IMR-90 (cell line): ENCODE measurements around the gene HFE. TPM values are rescaled to one million over a fixed set of nuclear protein-coding genes. Genes with fewer than 3 reads are reported as not detected.

ENCODE experiments used
- ATAC-seq: fragments of 200-7000 bp; cut with Tn5 transposase; 2 replicates; pipeline ENCODE4 v1.9.1; 2020; ENCODE audit warnings: low read depth, mild to moderate bottlenecking, moderate library complexity
- BruUV-seq: library from RNA; stranded (reverse); fragments of 400-500 nt; replicated peaks from 2 replicates; lab custom pipeline; 2021; lab: Mats Ljungman, UMichigan
- CTCF ChIA-PET: fragments of 300-600 bp; formaldehyde crosslinking; extraction: SDS; loops from one replicate; lab custom pipeline; 2021; ENCODE audit warnings: antibody characterized with exemption; lab: Yijun Ruan, JAX
- POLR2A ChIA-PET: fragments of 300-600 bp; sonication (Branson Sonifier 250); formaldehyde crosslinking; loops from one replicate; lab custom pipeline; 2022; ENCODE audit warnings: antibody characterized with exemption; ENCODE audit not compliant: unreplicated experiment; lab: Charles Lee
- DNase-seq: peaks from one replicate; pipeline ENCODE4 v3.0.0; 2013
- H2AFZ ChIP-seq: replicated peaks from 2 replicates; pipeline ENCODE3; 2013; ENCODE audit warnings: low read length, mild to moderate bottlenecking; ENCODE audit not compliant: poor library complexity
- H2AK5ac ChIP-seq: 2 replicates; pipeline ENCODE4 v1.6.1; 2013; ENCODE audit warnings: low read depth, low read length, inconsistent platforms
- H2AK9ac ChIP-seq: replicated peaks from 2 replicates; pipeline ENCODE3; 2013; ENCODE audit warnings: mild to moderate bottlenecking, low read depth, low read length, moderate library complexity; ENCODE audit not compliant: poor library complexity
- H2BK120ac ChIP-seq: 2 replicates; pipeline ENCODE4 v1.6.1; 2013; ENCODE audit warnings: low read depth, low read length, inconsistent platforms
- H2BK15ac ChIP-seq: 3 replicates; pipeline ENCODE4 v1.6.1; 2013; ENCODE audit warnings: low read depth, low read length, inconsistent platforms
- H2BK20ac ChIP-seq: 2 replicates; pipeline ENCODE4 v1.6.1; 2013; ENCODE audit warnings: low read depth, mild to moderate bottlenecking, inconsistent platforms, low read length, moderate library complexity
- H2BK5ac ChIP-seq: 2 replicates; pipeline ENCODE4 v1.6.1; 2013; ENCODE audit warnings: mild to moderate bottlenecking, low read depth, low read length, inconsistent platforms; ENCODE audit not compliant: poor library complexity, severe bottlenecking
- H3K14ac ChIP-seq: replicated peaks from 2 replicates; pipeline ENCODE4 v1.6.1; 2013; ENCODE audit warnings: low read depth, low read length, inconsistent platforms
- H3K18ac ChIP-seq: 2 replicates; pipeline ENCODE4 v1.6.1; 2013; ENCODE audit warnings: low read depth, low read length, control low read depth
- H3K23ac ChIP-seq: 2 replicates; pipeline ENCODE4 v1.6.1; 2013; ENCODE audit warnings: low read depth, low read length, inconsistent platforms
- H3K27ac ChIP-seq: 2 replicates; pipeline ENCODE4 v1.5.1; 2013; ENCODE audit warnings: mild to moderate bottlenecking, control low read depth, low read length; ENCODE audit not compliant: insufficient read depth
- H3K27me3 ChIP-seq: 2 replicates; pipeline ENCODE4 v1.6.1; 2013; ENCODE audit warnings: low read length; ENCODE audit not compliant: control insufficient read depth, insufficient read depth
- H3K36me3 ChIP-seq: 2 replicates; pipeline ENCODE4 v1.6.1; 2013; ENCODE audit warnings: low read length, mixed read lengths; ENCODE audit not compliant: control insufficient read depth, insufficient read depth
- H3K4ac ChIP-seq: 2 replicates; pipeline ENCODE4 v1.6.1; 2013; ENCODE audit warnings: low read depth, low read length, inconsistent platforms
- H3K4me1 ChIP-seq: 2 replicates; pipeline ENCODE4 v1.6.1; 2013; ENCODE audit warnings: low read length, mixed read lengths; ENCODE audit not compliant: control insufficient read depth, insufficient read depth
- H3K4me2 ChIP-seq: 2 replicates; pipeline ENCODE4 v1.6.1; 2013; ENCODE audit warnings: low read depth, mild to moderate bottlenecking, control low read depth, low read length, moderate library complexity
- H3K4me3 ChIP-seq: 2 replicates; pipeline ENCODE4 v1.5.1; 2013; ENCODE audit warnings: low read depth, mild to moderate bottlenecking, control low read depth, low read length, moderate library complexity; ENCODE audit not compliant: insufficient read depth
- H3K56ac ChIP-seq: 2 replicates; pipeline ENCODE4 v1.6.1; 2013; ENCODE audit warnings: low read length, inconsistent platforms; ENCODE audit not compliant: insufficient read depth; ENCODE audit errors: extremely low read depth
- H3K79me1 ChIP-seq, 2 experiments: 2 replicates each; pipeline ENCODE4 v1.6.1; 2013; ENCODE audit warnings: low read length in 2 of 2, inconsistent platforms in 1 of 2, low read depth in 1 of 2
- H3K9ac ChIP-seq: 2 replicates; pipeline ENCODE4 v1.6.1; 2013; ENCODE audit warnings: low read depth, low read length, control low read depth
- H3K9me1 ChIP-seq: 2 replicates; pipeline ENCODE4 v1.6.1; 2013; ENCODE audit warnings: low read length, inconsistent platforms; ENCODE audit not compliant: insufficient read depth
- H3K9me3 ChIP-seq: 2 replicates; pipeline ENCODE4 v1.6.1; 2013; ENCODE audit warnings: low read length; ENCODE audit not compliant: control insufficient read depth, insufficient read depth
- H4K20me1 ChIP-seq: 2 replicates; pipeline ENCODE4 v1.6.1; 2013; ENCODE audit warnings: low read length, inconsistent platforms; ENCODE audit not compliant: insufficient read depth
- H4K5ac ChIP-seq: 2 replicates; pipeline ENCODE4 v1.6.1; 2013; ENCODE audit warnings: mild to moderate bottlenecking, low read depth, low read length, control low read depth
- H4K8ac ChIP-seq, 2 experiments: 2 replicates each; pipeline ENCODE4 v1.6.1; 2013; ENCODE audit warnings: low read depth in 2 of 2, low read length in 2 of 2, control low read depth in 1 of 2, inconsistent platforms in 1 of 2
- H4K91ac ChIP-seq: 2 replicates; pipeline ENCODE4 v1.6.1; 2013; ENCODE audit warnings: low read depth, low read length, inconsistent platforms; ENCODE audit not compliant: insufficient read depth
- BHLHE40 ChIP-seq: fragments of 150-350 bp; IDR thresholded peaks from 2 replicates; pipeline ENCODE4 v1.6.1; 2016; ENCODE audit warnings: mild to moderate bottlenecking, low read depth, low read length
- CEBPB ChIP-seq: IDR thresholded peaks from 2 replicates; pipeline ENCODE4 v1.6.1; 2012; ENCODE audit warnings: low read depth, low read length, improper control_type of control experiment
- CHD1 ChIP-seq: IDR thresholded peaks from 2 replicates; pipeline ENCODE4 v1.6.1; 2012; ENCODE audit warnings: low read depth, low read length, improper control_type of control experiment
- CTCF ChIP-seq: conservative IDR thresholded peaks from 2 replicates; pipeline ENCODE4 v1.5.1; 2012; ENCODE audit warnings: mild to moderate bottlenecking, low read depth, low read length, improper control_type of control experiment
- ELK1 ChIP-seq: fragments of 150-350 bp; IDR thresholded peaks from 2 replicates; pipeline ENCODE4 v1.6.1; 2016; ENCODE audit warnings: low read depth, mild to moderate bottlenecking, low read length, moderate library complexity, borderline replicate concordance
- FOS ChIP-seq: fragments of 150-350 bp; IDR thresholded peaks from 2 replicates; pipeline ENCODE4 v1.6.1; 2016; ENCODE audit warnings: low read depth, low read length
- MAFK ChIP-seq: IDR thresholded peaks from 2 replicates; pipeline ENCODE4 v1.6.1; 2012; ENCODE audit warnings: low read depth, low read length, improper control_type of control experiment
- MAZ ChIP-seq: IDR thresholded peaks from 2 replicates; pipeline ENCODE4 v1.6.1; 2012; ENCODE audit warnings: low read depth, mild to moderate bottlenecking, low read length, improper control_type of control experiment, moderate library complexity, borderline replicate concordance
- MXI1 ChIP-seq: IDR thresholded peaks from 2 replicates; pipeline ENCODE4 v1.6.1; 2012; ENCODE audit warnings: low read depth, mild to moderate bottlenecking, low read length, moderate library complexity, borderline replicate concordance
- NFE2L2 ChIP-seq: fragments of 150-350 bp; IDR thresholded peaks from 2 replicates; pipeline ENCODE4 v1.6.1; 2016; ENCODE audit warnings: low read depth, mild to moderate bottlenecking, low read length
- POLR2A ChIP-seq: IDR thresholded peaks from 2 replicates; pipeline ENCODE4 v1.6.1; 2012; ENCODE audit warnings: mild to moderate bottlenecking, low read depth, low read length
- RAD21 ChIP-seq: IDR thresholded peaks from 2 replicates; pipeline ENCODE4 v1.6.1; 2012; ENCODE audit warnings: low read length, improper control_type of control experiment
- RCOR1 ChIP-seq: IDR thresholded peaks from 2 replicates; pipeline ENCODE4 v1.6.1; 2012; ENCODE audit warnings: mild to moderate bottlenecking, low read length, improper control_type of control experiment; ENCODE audit not compliant: insufficient replicate concordance
- RFX5 ChIP-seq: IDR thresholded peaks from 2 replicates; pipeline ENCODE4 v1.8.0; 2012; ENCODE audit warnings: low read depth, mild to moderate bottlenecking, low read length, moderate library complexity
- SMC3 ChIP-seq: fragments of 150-350 bp; IDR thresholded peaks from 2 replicates; pipeline ENCODE4 v1.6.1; 2016; ENCODE audit warnings: low read depth, mild to moderate bottlenecking, antibody characterized with exemption, low read length, moderate library complexity
- USF2 ChIP-seq: fragments of 150-350 bp; IDR thresholded peaks from 2 replicates; pipeline ENCODE4 v1.6.1; 2017; ENCODE audit warnings: mild to moderate bottlenecking, antibody characterized with exemption, low read length, low read depth
- WGBS, 2 experiments: methylation state at CpG; one replicate each; pipeline versions ENCODE4 v1.1.5 to v1.1.7; 2013; ENCODE audit warnings: missing lambda C conversion rate in 2 of 2; ENCODE audit not compliant: insufficient read length in 1 of 2; ENCODE audit errors: extremely low coverage in 2 of 2; 5-methylcytosine and 5-hydroxymethylcytosine counted together
- dilution Hi-C: fragments of 300-500 bp; cut with HindIII; formaldehyde crosslinking; loops from one replicate; pipeline ENCODE4 v1.14.3; 2018; ENCODE audit warnings: low sequenced_read_pairs; ENCODE audit not compliant: unreplicated experiment
- in situ Hi-C: fragments of 300-500 bp; cut with MboI; formaldehyde crosslinking; loops from 3 replicates; pipeline ENCODE4 v1.14.3; 2019; ENCODE audit warnings: low sequenced_read_pairs, inconsistent platforms, mixed read lengths
- intact Hi-C: fragments of 100-400 bp; cut with micrococcal nuclease; formaldehyde crosslinking; loops from 2 replicates; pipeline ENCODE4 v1.10.0; 2022
- polyA plus RNA-seq, 3 experiments: library from polyadenylated mRNA; depleted of rRNA; stranded (reverse); fragments of >200 nt; gene quantifications; 2 replicates each; pipeline ENCODE4 v1.2.3, GENCODE V29; 2012; ENCODE audit warnings: low replicate concordance in 1 of 3
- total RNA-seq: library from RNA; depleted of rRNA; stranded (reverse); fragments of >200 nt; gene quantifications from 2 replicates; pipeline ENCODE4 v1.2.3, GENCODE V29; 2012

HFE gene
- total and polyA plus RNA-seq, 2 of the 4 experiments (the other 2 are of a cell fraction): 14.9 to 15.7 TPM

GRCh38 chr6:26051665-26052310 lies 35.4 kb upstream of the HFE start:
- ATAC-seq: no peak
- Histone ChIP-seq H2AFZ (no peak overlapping the region), H2BK20ac (no peak overlapping the region), H3K4me3 (no peak overlapping the region), H3K4me1 (no peaks in the 10 kb centered on the region; the same call in 1 of the 2 replicates), H3K27me3 (no peaks in the 10 kb centered on the region), H2BK120ac (no peak overlapping the region), H3K23ac (no peak overlapping the region), H3K9me3 (no peaks in the 10 kb centered on the region), H2AK5ac (no peak overlapping the region), H3K79me1 (peaks cover 0 to 3% of the 10 kb centered on the region in 2 experiments; a peak in 1 of 4 replicates), H4K91ac (no peak overlapping the region), H3K14ac (no peak overlapping the region), H3K4me2 (no peak overlapping the region), H3K9ac (no peak overlapping the region), H3K18ac (no peak overlapping the region), H4K8ac (no peak overlapping the region), H4K5ac (no peak overlapping the region), H3K27ac (no peak overlapping the region), H3K36me3 (no peaks in the 10 kb centered on the region), H2AK9ac (no peak overlapping the region), H2BK5ac (no peak overlapping the region), H3K4ac (no peak overlapping the region), H4K20me1 (no peaks in the 10 kb centered on the region), H3K9me1 (no peaks in the 10 kb centered on the region), H2BK15ac (no peak overlapping the region), H3K56ac (no peak overlapping the region)
- TF ChIP-seq RFX5 (no peak), CHD1 (no peak), CTCF (no peak), FOS (no peak), ELK1 (no peak), MAZ (no peak), USF2 (no peak), POLR2A (no peak), CEBPB (no peak), SMC3 (no peak), MXI1 (no peak), NFE2L2 (no peak), RCOR1 (no peak), MAFK (no peak), RAD21 (no peak), BHLHE40 (no peak)
- no TSS peak for BruUV-seq
- no peak for DNase-seq
- CTCF ChIA-PET: no interaction called here
- in situ Hi-C loops: no loop called here
- WGBS, 2 experiments: no CpG with 5 or more reads among the region's 4 CpGs
- POLR2A ChIA-PET: no interaction called here
- intact Hi-C loops: no loop called here
- dilution Hi-C loops: no loop called here
